OCI-LY7 (cell line): Measurements from ENCODE around the gene DDRGK1.

Source experiments
- CTCF ChIP-seq: fragments of 200-600 bp; sonication (generic); conservative IDR thresholded peaks from 2 replicates; pipeline ENCODE4 v1.5.1; 2014; ENCODE audit warnings: mild to moderate bottlenecking, antibody characterized with exemption, low read length, moderate library complexity, mixed read lengths
- EZH2phosphoT487 ChIP-seq: fragments of 200-600 bp; sonication (generic); IDR thresholded peaks from 2 replicates; pipeline ENCODE4 v1.6.1; 2018; ENCODE audit warnings: low read depth, borderline replicate concordance, mild to moderate bottlenecking, mixed run types, antibody characterized with exemption, low read length, moderate library complexity, mixed read lengths

- no peak for TF ChIP-seq CTCF
- TF ChIP-seq EZH2phosphoT487 = no peak
These were observed 27.6 kb upstream of the DDRGK1 start for GRCh38 chr20:3231889-3232588.
